Panc1 (cell line): ENCODE data around the gene ELFN2.

Experiments used
- CTCF ChIP-seq: fragments of 450-650 bp; IDR thresholded peaks from 2 replicates; pipeline ENCODE4 v1.5.1; 2017; ENCODE audit warnings: mild to moderate bottlenecking
- POLR2AphosphoS5 ChIP-seq: IDR thresholded peaks from 2 replicates; pipeline ENCODE4 v1.6.1; 2012; ENCODE audit warnings: mild to moderate bottlenecking, low read depth, low read length, moderate library complexity
- REST ChIP-seq, 2 experiments: IDR thresholded peaks; 2 replicates each; pipeline ENCODE4 v1.6.1; 2011 to 2012; ENCODE audit warnings: low read depth in 2 of 2, control low read depth in 1 of 2, low read length in 1 of 2, mild to moderate bottlenecking in 1 of 2, moderate library complexity in 1 of 2; ENCODE audit not compliant: insufficient read depth in 1 of 2
- SIN3A ChIP-seq: IDR thresholded peaks from 2 replicates; pipeline ENCODE4 v1.6.1; 2012; ENCODE audit warnings: low read depth, mild to moderate bottlenecking, low read length, moderate library complexity, borderline replicate concordance; ENCODE audit not compliant: insufficient read depth
- TCF7L2 ChIP-seq: IDR thresholded peaks from 2 replicates; pipeline ENCODE4 v1.6.1; 2011; ENCODE audit warnings: mild to moderate bottlenecking, low read depth, low read length, inconsistent platforms

GRCh38 chr22:37419370-37419968 is 7.8 kb downstream of the ELFN2 start:
- TF ChIP-seq POLR2AphosphoS5 (no peak), TCF7L2 (no peak), CTCF (no peak), REST (IDR thresholded peaks at IDR 0.05; ENCODE audit: insufficient read depth in 1 of 2, low read depth in 2 of 2, low read length in 1 of 2) (no peak), SIN3A (no peak)
